Calu3 (cell line): ENCODE results near the gene NUDCD3. TPM values are rescaled to one million over a fixed set of nuclear protein-coding genes. Genes with fewer than 3 reads are reported as not detected.

Source experiments
- BruUV-seq: library from RNA; stranded (reverse); fragments of 400-500 nt; replicated peaks from 2 replicates; lab custom pipeline; 2021; lab: Mats Ljungman, UMichigan
- CTCF ChIA-PET: fragments of 300-600 bp; sonication (Branson Sonifier 250); formaldehyde crosslinking; loops from one replicate; lab custom pipeline; 2022; ENCODE audit warnings: antibody characterized with exemption; lab: Charles Lee
- DNase-seq: peaks from one replicate; pipeline ENCODE4 v3.0.0; 2022
- H3K27ac Mint-ChIP-seq: one replicate; pipeline ENCODE4 v1.8.0; 2022; ENCODE audit warnings: mixed read lengths; ENCODE audit not compliant: unreplicated experiment
- H3K27me3 Mint-ChIP-seq: one replicate; pipeline ENCODE4 v1.8.0; 2022; ENCODE audit warnings: mixed read lengths; ENCODE audit not compliant: unreplicated experiment
- H3K36me3 Mint-ChIP-seq: one replicate; pipeline ENCODE4 v1.8.0; 2022; ENCODE audit warnings: mild to moderate bottlenecking, moderate library complexity, mixed read lengths; ENCODE audit not compliant: insufficient read depth, unreplicated experiment
- H3K4me1 Mint-ChIP-seq: one replicate; pipeline ENCODE4 v1.8.0; 2022; ENCODE audit warnings: mild to moderate bottlenecking, low read depth, mixed read lengths; ENCODE audit not compliant: unreplicated experiment
- H3K4me3 Mint-ChIP-seq: one replicate; pipeline ENCODE4 v1.8.0; 2022; ENCODE audit warnings: mild to moderate bottlenecking, low read depth, moderate library complexity, mixed read lengths; ENCODE audit not compliant: unreplicated experiment
- H3K9me3 Mint-ChIP-seq: one replicate; pipeline ENCODE4 v1.8.0; 2022; ENCODE audit warnings: low read depth, mixed read lengths; ENCODE audit not compliant: unreplicated experiment
- CTCF ChIP-seq: fragments of 200-600 bp; IDR thresholded peaks from one replicate; pipeline ENCODE4 v1.8.0; 2022; ENCODE audit warnings: antibody characterized with exemption; ENCODE audit not compliant: unreplicated experiment
- intact Hi-C: fragments of 100-400 bp; cut with micrococcal nuclease; formaldehyde crosslinking; loops from one replicate; pipeline ENCODE4 v1.10.0; 2022; ENCODE audit not compliant: unreplicated experiment
- total RNA-seq: library from RNA; stranded (reverse); gene quantifications from 2 replicates; pipeline ENCODE4 v1.2.3, GENCODE V29; 2022

Gene NUDCD3
- total RNA-seq, 1 experiment from 2014 or later, result 176 TPM

DNA sequence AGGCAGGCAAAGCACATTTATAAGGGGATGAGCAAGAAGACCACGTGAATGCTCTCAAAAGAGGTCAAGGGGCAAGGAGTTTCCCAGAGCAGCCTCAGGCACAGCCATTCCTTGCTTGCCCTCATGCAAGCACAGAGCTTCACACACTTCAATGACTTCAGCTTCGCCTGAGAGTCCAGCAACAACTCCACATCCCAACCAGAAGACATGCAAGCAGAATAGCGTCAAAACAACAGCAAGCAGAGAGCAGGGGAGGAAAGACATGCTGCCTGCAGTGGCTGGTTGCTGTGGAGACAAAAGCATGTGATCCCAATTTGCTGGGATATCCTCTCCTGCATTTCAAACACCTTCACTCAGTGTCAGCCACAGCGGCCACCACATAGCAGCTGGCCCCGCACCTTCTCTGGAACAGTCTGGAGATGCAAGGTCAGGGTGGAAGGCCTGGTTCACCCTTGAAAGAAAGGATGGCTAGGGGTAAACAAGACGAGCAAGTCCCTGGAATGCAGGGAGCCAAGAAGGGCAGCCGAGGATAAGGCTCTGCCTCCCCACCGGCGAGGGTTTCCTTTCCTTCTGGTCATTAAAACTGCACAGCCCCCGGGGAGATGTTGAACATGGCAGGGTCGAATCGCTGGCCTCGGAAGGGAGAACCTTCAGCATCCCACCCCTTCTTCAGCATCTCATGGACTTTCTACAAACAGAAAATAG is 104.9 kb downstream of the NUDCD3 start:
- Mint-ChIP-seq H3K27ac (no peak overlapping the region), H3K27me3 (no peaks in the 10 kb centered on the region), H3K4me3 (no peak overlapping the region), H3K4me1 (peaks cover 6% of the 10 kb centered on the region), H3K36me3 (peaks cover 49% of the 10 kb centered on the region), H3K9me3 (no peaks in the 10 kb centered on the region)
- BruUV-seq, result no TSS peak
- no peak for DNase-seq
- intact Hi-C loops, result no loop called here
- CTCF ChIA-PET, result no interaction called here
- TF ChIP-seq CTCF, result no peak

DNA sequence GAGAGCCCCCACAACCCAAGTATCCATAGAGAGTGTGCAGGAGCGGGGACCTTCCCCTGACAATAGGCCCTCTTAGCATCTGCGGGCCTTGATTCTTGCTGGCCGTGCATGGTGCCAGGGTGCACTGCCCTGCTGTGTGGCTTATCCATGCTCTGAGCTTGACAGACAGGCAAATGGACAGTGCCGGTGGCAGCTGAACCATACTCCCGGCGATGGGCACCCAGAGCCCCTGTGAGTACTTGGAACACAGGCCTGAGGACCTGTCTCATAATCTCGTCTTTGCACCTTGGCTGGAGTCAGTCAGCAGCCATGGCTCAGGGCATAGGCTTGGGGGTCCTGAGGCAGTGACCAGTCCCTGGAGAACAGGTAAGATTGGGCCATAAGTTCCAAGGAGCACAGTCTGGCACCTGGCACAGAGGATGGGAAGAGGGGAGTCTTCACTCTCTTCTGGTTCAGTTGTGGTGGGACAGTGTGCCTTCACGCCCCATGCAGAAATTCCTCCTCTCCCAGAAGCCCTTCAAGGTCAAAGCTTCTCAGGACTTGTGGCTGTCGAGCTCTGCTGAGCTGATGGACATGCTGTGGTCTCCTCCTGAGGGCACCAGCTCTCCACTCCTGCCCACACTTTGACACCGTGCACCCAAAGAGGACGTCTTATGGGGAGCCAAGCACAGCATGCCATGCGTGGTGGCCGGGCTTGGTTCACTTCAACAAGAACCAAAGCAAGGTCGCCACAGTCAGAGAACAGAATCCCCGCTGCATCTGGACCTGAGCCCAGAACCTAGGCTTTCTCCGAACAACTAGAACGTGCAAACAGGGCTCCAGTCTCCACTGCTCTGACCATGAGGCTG is 105.6 kb downstream of the NUDCD3 start:
- peaks cover 46% of the 10 kb centered on the region for H3K36me3 Mint-ChIP-seq
- intact Hi-C loops, result no loop called here
- BruUV-seq, result no TSS peak
- H3K4me3 Mint-ChIP-seq, result no peak overlapping the region
- CTCF ChIA-PET, result interaction anchor here (0.6 kb wide), 1 partner anchor 480 kb away, joined by 3 read pairs; no protein-coding TSS in a partner anchor
- no peak for TF ChIP-seq CTCF
- H3K27ac Mint-ChIP-seq, result no peak overlapping the region
- H3K4me1 Mint-ChIP-seq, result peaks cover 13% of the 10 kb centered on the region
- DNase-seq, result no peak
- H3K27me3 Mint-ChIP-seq, result no peaks in the 10 kb centered on the region
- H3K9me3 Mint-ChIP-seq, result no peaks in the 10 kb centered on the region

DNA sequence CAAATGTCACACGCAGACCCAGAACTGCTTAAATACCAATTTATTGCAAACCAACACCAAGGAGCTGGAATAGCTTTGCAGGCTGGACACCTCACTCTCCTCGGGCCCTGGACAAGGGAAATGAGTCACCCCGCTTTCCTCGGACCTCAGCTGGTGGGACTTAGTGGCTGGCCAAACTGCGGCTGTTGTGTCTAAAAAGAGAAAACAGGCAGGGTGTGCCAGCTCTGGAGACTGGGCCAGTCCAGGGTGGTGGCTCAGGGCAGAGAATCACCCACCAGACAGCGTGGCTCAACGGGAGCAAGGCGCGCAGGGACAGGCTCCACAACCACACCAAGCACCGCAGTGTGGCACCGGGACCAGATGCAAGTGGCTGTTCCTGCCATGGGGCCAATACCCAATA is 106.9 kb downstream of the NUDCD3 start:
- peaks cover 26% of the 10 kb centered on the region for H3K4me1 Mint-ChIP-seq
- no peak overlapping the region for H3K4me3 Mint-ChIP-seq
- DNase-seq, result no peak
- TSS peak; percentile 21 for BruUV-seq
- TF ChIP-seq CTCF, result no peak
- intact Hi-C loops, result no loop called here
- H3K9me3 Mint-ChIP-seq, result no peaks in the 10 kb centered on the region
- CTCF ChIA-PET, result interaction anchor here (0.6 kb wide), 1 partner anchor 37 kb away, joined by 3 read pairs; no protein-coding TSS in a partner anchor
- no peak overlapping the region for H3K27ac Mint-ChIP-seq
- no peaks in the 10 kb centered on the region for H3K27me3 Mint-ChIP-seq
- peaks cover 48% of the 10 kb centered on the region for H3K36me3 Mint-ChIP-seq

GRCh38 chr7:44382459-44383265 is 107.8 kb downstream of the NUDCD3 start:
- CTCF ChIA-PET, result interaction anchor here (0.6 to 0.7 kb wide), 2 partner anchors 24 to 38 kb away, joined by 3 to 4 read pairs; no protein-coding TSS in a partner anchor

More at GRCh38 chr7:44382459-44383265, 107.8 kb downstream of the NUDCD3 start:
- no peak for DNase-seq
- intact Hi-C loops, result no loop called here
- H3K4me3 Mint-ChIP-seq, result no peak overlapping the region
- no peak overlapping the region for H3K27ac Mint-ChIP-seq
- BruUV-seq, result no TSS peak
- no peaks in the 10 kb centered on the region for H3K9me3 Mint-ChIP-seq
- TF ChIP-seq CTCF, result no peak
- H3K36me3 Mint-ChIP-seq, result peaks cover 50% of the 10 kb centered on the region
- peaks cover 34% of the 10 kb centered on the region for H3K4me1 Mint-ChIP-seq
- H3K27me3 Mint-ChIP-seq, result no peaks in the 10 kb centered on the region
